ENCODE measurements around the gene DEPDC7.
A peak's percentile ranks its signal among the peaks of the same experiment; 100 is the strongest.

Gene DEPDC7

GRCh38 chr11:33062137-33062536 lies 46.5 kb downstream of the DEPDC7 start:
- Mint-ChIP-seq H3K4me1 (peaks cover 53% of the 10 kb centered on the region), H3K9me3 (no peaks in the 10 kb centered on the region), H3K36me3 (ENCODE audit: low read depth) (peaks cover 30% of the 10 kb centered on the region), H3K27ac (no peak overlapping the region), H3K27me3 (no peaks in the 10 kb centered on the region), H3K4me3 (no peak overlapping the region)
- DNase-seq, result no peak
- no peak for ATAC-seq

DNA sequence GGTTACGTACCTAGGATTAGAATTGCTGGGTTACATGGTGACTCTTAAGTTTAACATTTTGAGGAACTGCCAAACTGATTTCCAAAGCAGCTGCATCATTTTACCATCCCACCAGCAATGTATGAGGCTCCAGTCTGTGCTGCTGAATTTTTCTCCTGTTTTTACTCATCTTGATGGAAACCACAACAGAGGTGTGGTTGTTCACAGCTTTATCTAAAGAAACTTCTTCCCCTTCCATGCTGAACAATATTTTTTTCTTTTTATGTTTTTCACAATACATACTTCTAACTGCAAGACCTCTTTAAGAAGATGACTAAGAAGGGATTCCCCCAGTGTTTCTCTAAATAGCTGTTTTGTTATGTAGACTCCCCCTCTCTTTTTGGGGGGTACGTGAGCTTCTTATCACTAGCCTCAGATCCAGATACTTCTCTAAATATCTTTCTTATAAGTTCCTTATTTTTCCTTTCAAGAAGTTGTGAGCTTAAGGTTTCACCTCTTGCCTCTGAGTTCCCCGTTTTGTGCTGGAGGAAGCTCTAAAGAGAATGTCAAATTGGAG lies 47.7 kb downstream of the DEPDC7 start:
- no peaks in the 10 kb centered on the region for H3K9me3 Mint-ChIP-seq
- H3K4me3 Mint-ChIP-seq, result no peak overlapping the region
- peak overlapping the region; percentile 50 for H3K27ac Mint-ChIP-seq
- ATAC-seq (peak; percentile 68), DNase-seq (no peak)
- peaks cover 53% of the 10 kb centered on the region for H3K4me1 Mint-ChIP-seq
- no peaks in the 10 kb centered on the region for H3K27me3 Mint-ChIP-seq
- peaks cover 27% of the 10 kb centered on the region for H3K36me3 Mint-ChIP-seq (ENCODE audit: low read depth)

DNA sequence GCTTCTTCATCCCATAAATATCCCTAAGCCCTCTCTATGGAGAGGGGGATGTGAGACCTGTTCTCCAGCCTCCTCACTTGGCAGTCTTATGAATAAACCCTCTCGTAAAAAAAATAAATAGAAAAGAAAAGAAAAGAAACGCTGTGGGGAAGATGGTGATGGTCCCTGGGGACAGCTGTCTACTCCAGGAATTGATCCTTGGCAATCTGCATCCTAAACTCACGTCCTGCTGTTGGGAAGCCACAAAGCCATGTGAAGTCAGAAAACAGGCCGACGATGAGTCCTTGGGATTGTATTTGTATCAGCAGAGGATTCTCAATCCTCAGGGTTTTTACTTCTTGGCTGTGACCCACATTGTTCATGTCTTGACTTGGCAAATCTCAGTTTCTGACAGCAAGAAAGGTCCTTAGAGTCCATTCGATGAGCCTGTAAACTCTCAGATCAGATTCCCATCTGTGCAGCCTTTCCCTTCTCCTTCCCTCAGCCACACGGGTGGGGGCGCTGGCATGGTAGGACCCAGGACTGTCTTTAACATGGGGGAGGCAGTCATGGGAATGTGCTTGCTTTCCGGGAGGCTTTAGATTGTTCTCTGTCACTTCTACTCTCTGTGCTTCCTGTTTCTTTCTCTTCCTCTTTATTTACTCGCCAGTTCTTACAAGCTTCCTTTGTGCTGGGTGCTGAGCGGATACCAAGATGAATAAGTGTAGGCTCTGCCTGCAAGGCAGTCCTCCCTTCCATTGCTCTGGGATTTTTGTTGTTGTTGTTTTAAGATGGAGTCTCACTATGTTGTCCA lies 48.6 kb downstream of the DEPDC7 start:
- Mint-ChIP-seq H3K9me3 (no peaks in the 10 kb centered on the region), H3K4me1 (peaks cover 53% of the 10 kb centered on the region), H3K27me3 (no peaks in the 10 kb centered on the region), H3K27ac (peak overlapping the region; percentile 23), H3K36me3 (ENCODE audit: low read depth) (peaks cover 21% of the 10 kb centered on the region), H3K4me3 (no peak overlapping the region)
- ATAC-seq, result no peak
- no peak for DNase-seq

GRCh38 chr11:33064866-33065265 lies 49.2 kb downstream of the DEPDC7 start:
- Mint-ChIP-seq H3K27ac (peak overlapping the region; percentile 23), H3K27me3 (no peaks in the 10 kb centered on the region), H3K36me3 (ENCODE audit: low read depth) (peaks cover 16% of the 10 kb centered on the region), H3K4me3 (no peak overlapping the region), H3K9me3 (no peaks in the 10 kb centered on the region), H3K4me1 (peaks cover 49% of the 10 kb centered on the region)
- ATAC-seq (no peak), DNase-seq (no peak)

DNA sequence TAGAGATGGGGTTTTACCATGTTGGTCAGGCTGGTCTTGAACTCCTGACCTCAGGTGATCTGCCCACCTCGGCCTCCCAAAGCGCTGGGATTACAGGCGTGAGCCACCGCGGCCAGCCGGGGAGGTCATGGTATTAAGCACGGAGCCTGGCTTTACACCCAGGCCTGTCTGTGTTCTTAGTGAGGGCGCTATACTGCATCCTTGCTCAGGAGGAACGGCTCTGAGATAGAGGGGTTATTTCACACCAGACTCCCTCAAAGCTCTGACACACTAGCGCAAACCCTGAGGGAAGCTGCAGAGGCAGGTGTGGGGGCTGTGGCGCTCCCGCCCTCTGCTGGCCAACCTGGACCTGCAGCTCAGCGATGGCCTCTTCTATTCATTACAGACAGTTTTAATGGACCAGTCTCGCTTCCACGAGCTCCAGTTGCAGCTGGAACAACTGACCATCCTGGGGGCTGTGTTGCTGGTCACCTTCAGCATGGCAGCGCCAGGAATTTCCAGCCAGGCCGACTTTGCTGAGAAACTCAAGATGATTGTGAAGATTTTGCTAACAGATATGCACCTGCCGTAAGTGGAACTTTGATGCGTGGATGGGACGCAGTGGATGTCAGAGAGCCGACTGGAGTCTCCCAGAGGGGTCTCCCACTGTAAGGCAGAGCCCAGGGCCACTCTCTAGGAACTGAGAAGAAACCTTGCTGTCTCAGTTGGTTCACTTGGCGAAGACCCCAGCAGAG lies 49.9 kb downstream of the DEPDC7 start:
- peaks cover 43% of the 10 kb centered on the region for H3K4me1 Mint-ChIP-seq
- ATAC-seq (peak; percentile 74), DNase-seq (peak; percentile 72)
- no peaks in the 10 kb centered on the region for H3K27me3 Mint-ChIP-seq
- no peak overlapping the region for H3K4me3 Mint-ChIP-seq
- H3K9me3 Mint-ChIP-seq, result no peaks in the 10 kb centered on the region
- no peak overlapping the region for H3K27ac Mint-ChIP-seq
- H3K36me3 Mint-ChIP-seq (ENCODE audit: low read depth), result peaks cover 16% of the 10 kb centered on the region

DNA sequence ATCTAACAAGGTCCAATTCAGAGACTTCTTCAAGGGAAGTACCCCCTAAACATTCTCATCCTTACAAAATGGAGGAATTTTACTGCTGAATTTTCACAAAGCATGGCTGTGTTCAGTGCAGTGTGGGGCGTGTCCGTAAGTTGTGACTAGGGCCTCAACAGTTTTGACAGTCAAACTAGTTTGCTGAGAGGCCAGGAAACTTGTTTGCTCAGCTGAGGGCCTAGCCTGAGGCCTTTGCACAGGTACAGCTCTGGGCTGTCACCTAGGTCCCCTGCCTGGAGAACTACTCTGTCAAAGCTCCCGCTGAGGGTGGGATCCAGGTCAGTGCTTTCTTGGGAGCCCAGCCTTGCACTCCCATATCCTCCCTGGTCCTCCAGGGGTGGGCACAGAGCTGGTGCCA lies 51.6 kb downstream of the DEPDC7 start:
- no peaks in the 10 kb centered on the region for H3K27me3 Mint-ChIP-seq
- no peak overlapping the region for H3K27ac Mint-ChIP-seq
- H3K36me3 Mint-ChIP-seq (ENCODE audit: low read depth), result peaks cover 10% of the 10 kb centered on the region
- H3K9me3 Mint-ChIP-seq, result no peaks in the 10 kb centered on the region
- DNase-seq (no peak), ATAC-seq (no peak)
- no peak overlapping the region for H3K4me3 Mint-ChIP-seq
- peaks cover 31% of the 10 kb centered on the region for H3K4me1 Mint-ChIP-seq

DNA sequence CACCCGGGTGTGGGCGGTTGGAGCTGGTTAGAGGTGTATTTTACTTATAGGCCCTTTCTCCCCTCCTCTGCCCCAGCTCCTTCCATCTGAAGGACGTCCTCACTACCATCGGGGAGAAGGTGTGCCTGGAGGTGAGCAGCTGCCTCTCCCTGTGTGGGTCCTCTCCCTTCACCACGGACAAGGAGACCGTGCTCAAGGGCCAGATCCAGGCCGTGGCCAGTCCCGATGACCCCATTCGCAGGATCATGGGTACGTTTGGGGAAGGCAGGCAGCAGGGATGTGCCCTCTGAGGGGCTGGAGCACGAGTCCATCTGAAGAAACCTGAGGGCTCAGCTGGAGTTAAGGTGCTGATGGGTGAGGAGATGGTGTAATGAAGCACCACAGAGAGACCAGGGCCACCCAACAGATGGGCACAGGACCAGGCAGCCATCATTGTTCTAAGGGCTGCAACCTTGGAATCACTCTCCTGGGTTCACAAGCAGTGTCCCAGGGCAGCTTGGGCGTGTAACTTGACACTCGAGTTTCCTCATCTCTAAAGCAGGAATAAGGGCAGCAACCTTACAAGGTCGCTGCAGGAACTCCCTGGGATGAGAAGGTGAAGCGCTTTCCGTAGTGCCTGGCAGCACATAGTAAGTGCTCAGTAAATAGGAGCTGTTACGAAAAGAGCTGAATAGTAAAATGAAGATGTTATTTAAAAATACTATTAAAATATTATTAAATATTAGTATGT lies 53.1 kb downstream of the DEPDC7 start:
- Mint-ChIP-seq H3K4me3 (no peak overlapping the region), H3K27ac (no peak overlapping the region), H3K9me3 (no peaks in the 10 kb centered on the region), H3K27me3 (no peaks in the 10 kb centered on the region), H3K4me1 (peaks cover 16% of the 10 kb centered on the region), H3K36me3 (ENCODE audit: low read depth) (peaks cover 17% of the 10 kb centered on the region)
- ATAC-seq (no peak), DNase-seq (no peak)

GRCh38 chr11:33072465-33072864 lies 56.8 kb downstream of the DEPDC7 start:
- Mint-ChIP-seq H3K36me3 (ENCODE audit: low read depth) (peaks cover 36% of the 10 kb centered on the region), H3K9me3 (no peaks in the 10 kb centered on the region), H3K4me1 (no peaks in the 10 kb centered on the region), H3K27me3 (no peaks in the 10 kb centered on the region), H3K27ac (no peak overlapping the region), H3K4me3 (no peak overlapping the region)
- ATAC-seq (no peak), DNase-seq (no peak)

All from activated naive CD8-positive, alpha-beta T cell treated with anti-CD3 and anti-CD28 coated beads, Interleukin-2, amount 50 U/mL, for 24 hours (primary cell).